RPMI8226 (cell line): Measurements from ENCODE around the gene SETD3.
"Not testable (repeated sequence)": the region's sequence is repeated elsewhere in the genome, so short reads cannot be mapped to it uniquely, and the experiment has no call there.

Source experiments
- DNase-seq: peaks from one replicate; pipeline ENCODE4 v3.0.0-alpha.2; 2015

Gene SETD3

GRCh38 chr14:99356031-99356608, 124.5 kb downstream of the SETD3 start:
- DNase-seq = no peak

- no peak for DNase-seq
Observed at GRCh38 chr14:99354166-99354875, 126.3 kb downstream of the SETD3 start.

GRCh38 chr14:99352688-99353280, 127.9 kb downstream of the SETD3 start:
- no peak for DNase-seq

- DNase-seq = no peak
Observed at GRCh38 chr14:99351166-99352007, 129.3 kb downstream of the SETD3 start.

GRCh38 chr14:99350751-99351150, 129.9 kb downstream of the SETD3 start:
- no peak for DNase-seq

- DNase-seq = no peak
Observed at GRCh38 chr14:99349721-99350495, 130.8 kb downstream of the SETD3 start.

- no peak for DNase-seq
Observed at GRCh38 chr14:99348816-99349614, 131.6 kb downstream of the SETD3 start.

GRCh38 chr14:99348231-99348630, 132.4 kb downstream of the SETD3 start:
- not testable (repeated sequence) for DNase-seq
